ENCODE measurements around the gene GOLGA8B.
"Not testable (repeated sequence)": the region's sequence is repeated elsewhere in the genome, so short reads cannot be mapped to it uniquely, and the experiment has no call there.

GRCh38 chr15:34535857-34536256, 47.6 kb downstream of the GOLGA8B start:
- TF ChIP-seq, protein P1, sequence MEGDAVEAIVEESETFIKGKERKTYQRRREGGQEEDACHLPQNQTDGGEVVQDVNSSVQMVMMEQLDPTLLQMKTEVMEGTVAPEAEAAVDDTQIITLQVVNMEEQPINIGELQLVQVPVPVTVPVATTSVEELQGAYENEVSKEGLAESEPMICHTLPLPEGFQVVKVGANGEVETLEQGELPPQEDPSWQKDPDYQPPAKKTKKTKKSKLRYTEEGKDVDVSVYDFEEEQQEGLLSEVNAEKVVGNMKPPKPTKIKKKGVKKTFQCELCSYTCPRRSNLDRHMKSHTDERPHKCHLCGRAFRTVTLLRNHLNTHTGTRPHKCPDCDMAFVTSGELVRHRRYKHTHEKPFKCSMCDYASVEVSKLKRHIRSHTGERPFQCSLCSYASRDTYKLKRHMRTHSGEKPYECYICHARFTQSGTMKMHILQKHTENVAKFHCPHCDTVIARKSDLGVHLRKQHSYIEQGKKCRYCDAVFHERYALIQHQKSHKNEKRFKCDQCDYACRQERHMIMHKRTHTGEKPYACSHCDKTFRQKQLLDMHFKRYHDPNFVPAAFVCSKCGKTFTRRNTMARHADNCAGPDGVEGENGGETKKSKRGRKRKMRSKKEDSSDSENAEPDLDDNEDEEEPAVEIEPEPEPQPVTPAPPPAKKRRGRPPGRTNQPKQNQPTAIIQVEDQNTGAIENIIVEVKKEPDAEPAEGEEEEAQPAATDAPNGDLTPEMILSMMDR (IDR thresholded peaks at IDR 0.05): not testable (repeated sequence)
- not testable (repeated sequence) for TF ChIP-seq POLR2A (IDR thresholded peaks at IDR 0.05)

Data from adrenal gland (tissue), 5 donors.